Measurements from ENCODE around the gene MICB.
"Not testable (repeated sequence)": the region's sequence is repeated elsewhere in the genome, so short reads cannot be mapped to it uniquely, and the experiment has no call there.

MICB gene

DNA sequence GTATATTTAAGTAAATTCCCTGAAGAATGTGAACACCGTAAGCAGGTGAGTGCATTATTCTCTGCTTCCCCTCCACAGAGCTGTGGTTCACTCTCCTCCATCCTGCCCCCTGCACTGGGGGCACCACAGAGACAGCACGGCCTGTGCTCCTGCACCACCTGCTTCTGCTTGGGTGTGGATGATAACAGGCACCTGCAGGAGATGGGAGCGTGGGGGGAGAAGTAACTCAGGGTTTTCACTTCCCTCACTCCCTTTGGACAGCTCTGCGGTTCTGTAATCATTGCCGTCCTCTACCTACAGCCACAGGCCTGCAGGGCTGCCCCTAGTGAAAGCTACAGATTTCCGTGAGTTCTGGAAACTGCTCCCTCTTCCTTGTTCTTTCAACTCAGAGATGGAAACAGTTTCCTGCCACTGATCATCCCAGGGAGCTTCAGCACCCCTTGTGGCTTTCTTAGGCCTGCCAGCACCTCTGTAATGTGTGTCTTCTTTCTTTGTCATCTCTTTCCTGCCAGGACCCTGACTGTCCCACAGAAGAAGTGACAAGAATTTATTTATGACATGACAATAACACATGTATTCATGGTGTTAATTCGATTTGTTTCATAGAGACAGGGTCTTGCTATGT lies 21.3 kb upstream of the MICB start:
- no peak for DNase-seq

DNA sequence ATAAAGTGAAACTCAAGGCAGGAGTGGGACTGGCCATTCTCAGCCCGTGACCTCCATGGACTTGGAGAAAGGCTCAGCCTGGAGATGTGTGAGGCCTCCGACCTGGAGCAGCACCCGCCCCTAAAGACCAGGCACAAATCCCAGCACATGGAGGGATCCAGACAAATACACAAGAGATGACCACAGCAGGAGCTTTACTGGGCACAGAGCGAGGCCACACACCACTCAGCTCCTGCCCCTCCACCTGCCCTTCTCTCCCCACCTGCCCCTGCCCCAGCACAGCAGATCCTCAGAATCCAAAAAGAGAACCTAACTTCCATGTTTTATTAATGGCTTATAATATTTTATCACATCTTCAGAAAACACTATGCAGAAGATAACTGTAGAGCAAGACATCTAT lies 20.4 kb upstream of the MICB start:
- no peak for DNase-seq

DNA sequence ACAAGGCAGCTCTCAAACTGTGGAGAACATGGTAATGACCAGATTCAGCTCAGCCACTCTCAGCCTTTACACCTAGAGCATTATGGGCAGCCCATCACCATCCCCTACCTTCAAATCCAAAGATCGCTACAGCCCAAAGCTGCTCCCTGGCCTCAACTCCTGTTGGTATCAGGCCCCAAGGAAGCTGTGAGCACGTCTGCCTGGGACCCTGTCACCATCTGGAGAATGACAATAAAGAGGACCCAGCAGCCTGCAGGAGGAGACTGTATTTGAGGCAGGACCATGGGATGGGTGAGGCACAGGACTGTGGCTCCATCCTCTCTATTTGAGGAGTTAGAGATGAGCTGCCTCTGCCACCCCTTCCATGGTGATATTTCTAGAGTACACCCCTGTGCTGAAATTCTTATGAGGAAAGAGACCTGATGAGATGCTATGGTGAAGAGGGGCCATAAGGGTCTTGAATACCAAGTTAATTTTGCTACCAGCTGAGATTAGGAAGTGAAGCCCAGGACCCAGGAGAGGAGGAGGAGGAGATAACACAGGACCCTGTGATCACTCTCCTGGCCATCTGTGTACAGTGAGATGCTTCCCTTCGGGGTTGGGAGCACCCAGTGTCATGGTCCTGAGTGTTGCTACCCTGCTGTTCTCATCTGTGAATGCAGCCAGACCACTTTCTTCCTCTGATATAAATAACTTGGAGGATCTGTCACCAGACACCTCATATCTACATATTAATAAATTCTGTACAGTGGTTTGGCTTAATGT lies 19.6 kb upstream of the MICB start:
- DNase-seq: no peak

DNA sequence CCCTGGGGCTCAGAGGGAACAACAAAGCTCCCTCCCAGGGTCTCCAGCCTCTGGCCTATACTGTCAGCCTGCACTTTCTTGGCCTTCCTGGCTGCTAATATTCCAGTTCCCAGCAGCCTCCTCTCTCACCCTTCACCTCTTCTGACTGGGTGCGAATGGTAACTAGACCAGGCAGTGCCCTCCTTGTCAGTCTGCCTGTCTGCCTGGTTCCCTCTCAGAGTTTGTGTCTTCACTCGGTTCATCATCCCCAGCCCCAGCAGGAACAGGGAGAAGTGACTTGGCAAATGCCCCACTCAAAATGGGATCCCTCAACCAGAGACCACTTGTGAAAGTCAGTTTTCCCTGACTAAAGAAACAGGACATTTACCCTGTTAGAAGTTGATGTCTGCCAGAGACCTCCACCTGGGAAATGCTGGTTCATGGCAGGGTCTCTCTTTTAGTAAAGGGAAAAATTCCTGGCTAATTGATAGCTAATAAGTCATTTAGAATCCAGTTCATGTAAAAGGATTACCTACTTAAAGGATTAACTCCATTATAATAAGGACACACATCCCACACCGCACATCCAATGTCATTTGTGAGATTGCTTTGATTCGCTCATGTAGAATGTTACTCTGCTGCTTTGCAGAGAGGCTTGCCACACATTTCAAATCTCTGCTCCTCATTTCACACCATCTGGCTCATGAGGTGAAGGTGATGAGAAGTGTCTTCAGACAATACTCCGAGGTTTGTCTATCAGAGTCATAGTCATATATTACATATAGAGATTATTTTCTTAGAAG lies 18.6 kb upstream of the MICB start:
- DNase-seq: no peak

DNA sequence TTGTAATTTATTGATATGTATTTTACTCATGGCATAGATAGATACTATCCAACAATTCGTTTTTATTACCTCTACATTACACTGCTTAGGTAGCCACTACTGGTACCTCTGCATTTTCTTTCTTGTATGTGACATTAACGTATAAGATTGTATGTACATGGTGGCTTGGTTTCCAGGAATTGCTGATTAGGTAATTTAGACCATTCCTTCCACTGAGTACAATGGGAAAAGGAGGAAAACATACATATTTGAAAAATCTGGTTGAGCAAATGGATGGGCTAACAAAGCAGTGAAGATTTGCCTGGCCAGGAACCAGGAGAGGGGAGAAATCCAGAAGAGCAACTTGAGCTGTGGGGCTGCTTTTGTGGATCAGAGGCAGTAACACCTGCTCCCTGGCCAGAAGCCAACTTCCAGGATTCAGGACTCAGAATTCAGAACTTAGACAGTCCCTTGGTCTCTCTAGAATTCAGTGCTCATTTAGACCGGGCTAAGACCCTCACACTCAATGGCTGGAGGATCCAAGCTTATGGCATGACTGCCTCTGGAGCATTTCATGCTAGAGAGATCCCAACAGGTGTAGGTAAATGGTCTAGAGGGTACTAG lies 17.9 kb upstream of the MICB start:
- DNase-seq: no peak

DNA sequence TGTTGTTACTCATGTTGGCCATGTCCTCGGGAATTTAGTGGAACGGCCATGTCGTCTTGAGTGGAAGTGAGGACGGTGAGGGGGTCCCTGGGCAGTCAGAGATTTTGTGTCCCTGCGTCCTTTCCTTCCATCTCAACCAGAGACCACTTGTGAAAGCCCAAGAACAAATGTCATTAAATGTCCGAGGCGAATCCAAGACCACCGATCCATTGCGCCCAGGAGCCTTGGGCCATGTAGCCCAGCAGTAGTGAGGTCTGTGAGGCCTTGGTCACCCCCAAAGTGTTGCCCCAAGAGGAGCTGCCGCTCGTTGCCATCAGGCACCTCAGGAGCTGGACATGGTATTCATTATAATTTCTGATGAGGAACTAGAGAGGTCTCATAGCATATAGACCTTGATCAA lies 17.4 kb upstream of the MICB start:
- DNase-seq: no peak

DNA sequence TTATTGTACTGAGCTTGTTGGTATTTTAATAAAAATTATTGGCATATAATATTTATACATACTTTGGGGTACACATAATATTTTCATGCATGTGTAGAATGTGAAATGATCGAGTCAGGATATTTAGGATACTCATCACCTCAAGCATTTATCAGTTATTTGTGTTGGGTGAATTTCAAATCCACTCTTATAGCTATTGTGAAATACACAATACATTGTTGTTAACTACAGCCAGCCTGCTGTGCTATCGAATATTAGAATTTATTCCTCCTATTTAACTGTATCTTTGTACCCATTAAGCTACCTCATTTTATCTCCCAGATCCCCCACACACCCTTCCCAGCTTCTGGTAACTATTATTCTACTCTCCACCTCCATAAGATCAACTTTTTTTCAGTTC lies 14.6 kb upstream of the MICB start:
- no peak for DNase-seq

DNA sequence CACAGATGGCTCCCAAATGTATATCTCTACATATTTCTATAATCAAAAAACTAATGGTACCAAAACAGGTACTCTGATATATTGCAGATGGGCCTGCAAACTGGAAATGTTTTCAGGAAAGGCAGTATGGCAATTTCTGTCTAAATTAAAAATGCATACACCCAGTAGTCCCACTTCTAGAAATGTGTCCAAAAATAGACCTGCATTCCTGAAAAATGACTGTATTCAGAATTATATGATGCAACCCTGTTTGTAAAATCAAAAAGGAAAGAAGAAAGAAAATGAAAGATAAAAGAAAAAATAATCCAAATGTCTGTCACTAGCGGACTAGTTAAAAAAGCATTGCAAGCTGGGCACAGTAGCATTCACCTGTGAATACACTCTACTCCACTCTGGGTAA lies 12.9 kb upstream of the MICB start:
- no peak for DNase-seq

DNA sequence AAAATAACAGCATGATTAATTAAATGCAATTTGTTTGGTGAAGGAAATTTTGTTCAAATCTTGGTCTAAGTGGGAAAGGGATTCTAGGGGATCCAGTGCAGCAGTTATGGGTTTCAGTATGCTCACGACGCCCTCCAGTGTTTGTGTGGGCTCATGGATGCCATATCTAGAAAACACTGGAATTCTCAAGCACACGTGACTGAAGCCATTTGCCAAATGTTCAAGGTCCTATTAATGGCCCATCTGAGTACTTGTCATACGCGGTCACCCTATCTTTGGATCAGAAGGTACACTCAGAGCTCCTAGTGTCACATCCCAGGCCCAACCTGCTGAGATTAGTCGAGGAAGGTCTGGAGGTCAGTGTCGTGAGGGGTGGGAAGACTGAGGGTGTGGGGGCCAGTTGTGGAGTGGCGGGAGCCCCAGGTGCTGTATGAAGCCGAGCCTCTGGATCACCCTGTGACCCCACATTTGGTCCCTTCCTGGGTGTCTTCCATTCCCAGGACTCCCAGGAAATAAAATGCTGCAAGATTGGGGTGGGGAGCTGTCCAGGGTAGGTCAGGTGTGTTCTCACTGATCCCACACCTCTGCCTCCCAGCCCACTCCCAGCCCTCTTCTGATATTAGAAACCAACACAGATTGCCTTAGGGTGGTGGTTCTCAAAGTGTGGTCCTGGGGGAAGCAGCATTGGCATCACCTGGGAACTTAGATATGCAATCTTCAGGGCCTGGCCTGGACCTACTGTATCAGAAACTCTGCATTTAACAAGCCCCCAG lies 11.7 kb upstream of the MICB start:
- DNase-seq: not testable (repeated sequence)

DNA sequence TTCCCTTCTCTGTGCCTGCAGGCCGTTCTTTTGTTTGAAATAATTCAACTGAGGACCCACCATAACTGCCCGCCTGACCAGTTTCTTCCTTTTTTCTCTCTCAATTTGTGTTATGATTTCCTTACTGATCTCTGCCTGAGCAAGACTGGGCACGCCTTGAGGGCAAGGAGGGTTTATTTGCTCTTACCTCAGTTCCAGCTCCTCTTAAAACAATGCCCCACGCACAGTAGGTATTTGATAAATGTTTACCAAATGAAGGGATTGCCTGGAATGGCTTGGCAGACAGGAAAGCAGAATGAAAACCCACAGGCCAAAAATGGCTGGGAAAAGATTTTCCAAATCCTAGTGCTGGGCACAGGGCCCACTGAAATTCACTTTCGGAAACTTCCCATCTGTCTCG lies 10.3 kb upstream of the MICB start:
- DNase-seq: not testable (repeated sequence)

DNA sequence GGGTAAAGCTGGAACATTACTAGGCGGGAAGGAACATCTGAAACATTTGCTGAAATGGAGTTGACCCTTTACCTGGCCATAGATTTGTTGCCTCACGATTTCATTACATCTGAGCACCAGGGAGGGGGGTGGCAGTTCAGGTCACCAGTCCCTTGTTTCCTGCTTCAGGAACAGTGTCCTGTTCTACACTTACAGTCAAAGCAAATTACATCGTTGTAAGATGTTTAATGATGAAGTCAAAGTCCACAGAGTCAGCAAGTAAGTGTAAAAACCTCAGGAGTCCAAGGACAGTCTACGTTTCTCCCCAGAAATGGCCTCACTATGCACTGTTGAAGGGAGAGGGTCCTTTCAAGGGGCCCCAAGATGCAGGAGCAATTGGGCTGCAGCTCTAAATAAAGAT lies 8.9 kb upstream of the MICB start:
- no peak for DNase-seq

DNA sequence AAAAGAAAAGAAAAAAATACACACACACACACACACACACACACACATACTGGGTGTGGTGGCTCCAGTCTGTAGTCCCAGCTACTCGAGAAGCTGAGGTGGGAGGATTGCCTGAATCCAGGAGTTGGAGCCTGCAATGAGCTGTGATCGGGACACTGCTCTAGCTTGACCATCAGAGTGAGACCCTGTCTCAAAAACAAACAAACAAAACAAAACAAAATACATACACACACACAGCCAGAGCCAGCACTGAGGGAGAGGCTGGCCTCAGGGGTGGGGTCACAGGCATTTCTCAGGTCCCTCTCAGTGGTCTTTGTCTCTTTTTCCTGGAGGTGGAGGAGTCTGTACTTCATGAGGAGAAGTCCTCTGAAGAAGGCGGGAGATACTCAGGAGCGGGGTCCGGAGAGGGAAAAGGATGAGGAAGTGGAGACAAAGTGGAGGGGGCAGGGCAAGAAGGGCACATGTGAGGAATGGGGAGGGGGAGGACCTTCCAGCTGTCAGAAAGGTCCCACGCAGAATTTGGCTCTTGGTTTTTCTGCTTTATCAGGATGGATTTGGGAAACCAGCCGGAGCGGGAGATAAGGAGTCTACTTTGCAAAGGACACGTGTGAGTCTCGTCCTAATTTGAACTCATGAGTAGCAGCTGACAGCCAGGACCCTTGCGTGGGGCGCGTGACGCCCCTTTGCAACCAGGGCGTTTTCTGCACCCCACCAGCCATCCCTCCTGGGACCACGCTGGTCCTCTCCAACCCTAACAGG lies 7.7 kb upstream of the MICB start:
- DNase-seq: no peak

DNA sequence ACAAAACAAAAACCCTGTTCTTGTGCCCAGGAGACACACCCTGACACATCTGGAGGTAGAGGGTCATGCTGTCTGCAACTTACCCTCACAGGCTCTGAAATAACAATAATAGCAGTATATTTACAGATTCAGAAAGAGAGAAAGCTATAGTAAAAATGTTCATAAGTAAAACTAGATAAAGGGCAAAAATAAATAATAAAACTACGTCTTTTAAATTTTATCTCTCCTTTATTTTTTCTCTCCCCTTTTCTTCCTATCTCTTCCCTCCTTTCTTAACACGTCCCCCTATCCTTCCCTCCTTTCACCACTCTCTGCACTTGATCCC lies 4.4 kb upstream of the MICB start:
- not testable (repeated sequence) for DNase-seq

DNA sequence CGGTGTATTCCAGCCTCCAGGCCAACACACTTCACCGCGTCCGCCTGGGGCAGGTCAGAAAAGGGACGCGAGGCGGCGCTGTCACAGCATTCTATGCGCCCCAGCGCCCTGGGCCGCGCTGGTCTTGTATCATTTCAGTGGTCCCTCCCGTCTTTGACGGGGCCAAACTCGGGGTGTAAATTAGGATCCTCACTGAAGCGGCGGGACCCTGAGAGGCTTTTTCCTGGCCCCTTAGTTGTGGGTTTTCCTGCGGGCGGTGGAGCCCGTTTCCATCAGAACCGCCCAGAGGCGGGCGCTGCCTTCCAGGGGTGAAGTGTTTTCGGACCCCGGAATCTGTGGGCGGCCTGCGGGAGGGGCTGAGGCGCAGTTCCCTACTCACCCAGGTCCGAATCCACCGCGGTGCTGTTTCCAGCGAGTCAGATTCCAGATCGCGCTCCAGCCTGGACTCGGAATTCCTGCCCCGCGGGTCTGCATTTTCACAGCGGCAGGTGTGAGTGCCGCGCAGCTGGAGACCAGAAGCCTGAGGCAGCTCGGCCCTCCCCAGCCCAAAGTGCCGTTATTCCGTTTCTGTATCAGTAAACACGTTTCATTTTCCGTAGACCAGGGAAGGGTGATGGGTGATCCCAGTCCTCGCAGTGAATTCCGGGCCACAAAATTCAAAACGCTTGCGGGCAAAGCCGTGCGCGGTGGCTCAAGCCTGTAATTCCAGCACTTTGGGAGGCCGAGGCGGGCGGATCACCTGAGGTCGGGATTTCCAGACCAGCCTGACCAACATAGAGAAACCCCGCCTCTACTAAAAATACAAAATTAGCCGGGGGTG lies 3.9 kb upstream of the MICB start:
- peak; percentile 74 for DNase-seq

DNA sequence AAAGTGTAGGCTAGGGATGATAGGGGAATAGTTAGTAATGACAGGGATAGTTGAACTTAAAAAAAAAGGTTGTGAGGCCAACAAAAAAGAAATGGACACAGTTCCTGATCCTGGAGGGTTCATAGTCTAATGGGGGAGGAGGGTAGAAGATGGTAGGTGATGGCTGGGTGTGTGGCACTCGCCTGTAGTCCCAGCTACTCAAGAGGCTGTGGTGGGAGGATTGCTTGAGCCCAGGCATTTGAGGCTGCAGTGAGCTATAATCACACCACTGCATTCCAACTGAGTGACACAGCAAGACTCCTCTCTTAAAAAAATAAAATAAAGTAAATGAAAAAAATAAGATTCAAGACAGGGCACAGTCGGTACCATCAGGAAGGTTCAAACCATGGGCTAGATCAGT lies 2.4 kb upstream of the MICB start:
- no peak for DNase-seq

DNA sequence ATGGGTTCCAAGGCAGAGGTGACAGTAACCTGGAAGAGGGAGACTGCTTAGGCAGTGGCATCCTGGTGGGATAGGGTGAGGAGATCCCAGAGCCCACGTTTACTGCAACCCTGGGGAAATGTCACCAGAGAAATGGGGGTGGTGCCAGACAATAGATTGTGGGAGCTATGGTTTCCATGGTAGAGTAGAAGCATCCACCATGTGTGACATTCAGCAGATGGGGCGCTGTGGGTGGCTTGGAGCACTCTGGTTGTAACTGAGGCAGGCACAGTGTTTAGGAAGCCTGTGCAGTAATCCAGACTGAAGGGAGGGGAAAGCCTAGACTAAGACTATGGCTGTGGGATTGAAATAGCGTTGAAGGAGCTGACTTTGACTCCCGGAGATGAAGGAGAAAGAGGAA lies 1.1 kb upstream of the MICB start:
- DNase-seq: not testable (repeated sequence)

DNA sequence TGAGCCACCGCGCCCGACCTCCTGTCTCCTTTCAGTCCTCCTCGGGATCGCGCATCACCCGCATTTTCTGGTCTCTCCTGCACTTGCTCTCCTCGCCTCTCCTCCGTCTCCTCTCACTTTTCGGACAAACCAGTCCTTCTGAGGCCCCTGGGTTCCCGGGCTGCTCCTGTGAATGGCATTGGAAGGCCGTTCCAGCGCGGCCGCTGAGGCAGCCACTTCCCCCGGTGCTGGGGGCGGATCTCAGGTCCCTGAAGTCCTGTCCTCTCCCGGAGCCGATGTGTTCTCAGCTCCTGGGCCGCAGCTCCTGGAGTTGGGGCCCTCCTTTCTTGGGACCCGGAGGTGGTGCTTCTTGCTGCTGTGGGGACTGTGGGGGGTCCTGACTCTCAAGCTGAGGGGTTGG lies 803 bp downstream of the MICB start:
- no peak for DNase-seq

DNA sequence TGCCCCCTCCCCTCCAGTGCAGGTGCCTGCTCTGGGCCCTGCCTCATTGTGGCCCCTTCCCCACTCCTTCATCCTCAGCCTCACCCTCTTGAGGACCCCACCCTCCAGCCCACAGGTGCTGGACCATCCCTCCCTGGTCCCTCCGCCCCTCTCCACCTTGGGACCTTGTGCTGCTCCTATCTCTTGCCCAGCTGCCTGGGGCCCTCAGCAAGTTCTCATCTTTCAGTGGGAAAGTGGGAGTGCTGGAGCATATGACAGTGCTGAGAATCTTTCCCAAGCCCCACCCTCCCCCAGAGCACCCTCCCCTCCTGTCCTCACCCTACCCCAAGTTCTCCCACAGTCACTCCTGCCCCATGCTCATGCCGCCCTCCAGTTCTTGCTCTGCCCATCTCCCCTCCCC lies 1.7 kb downstream of the MICB start:
- DNase-seq: not testable (repeated sequence)

DNA sequence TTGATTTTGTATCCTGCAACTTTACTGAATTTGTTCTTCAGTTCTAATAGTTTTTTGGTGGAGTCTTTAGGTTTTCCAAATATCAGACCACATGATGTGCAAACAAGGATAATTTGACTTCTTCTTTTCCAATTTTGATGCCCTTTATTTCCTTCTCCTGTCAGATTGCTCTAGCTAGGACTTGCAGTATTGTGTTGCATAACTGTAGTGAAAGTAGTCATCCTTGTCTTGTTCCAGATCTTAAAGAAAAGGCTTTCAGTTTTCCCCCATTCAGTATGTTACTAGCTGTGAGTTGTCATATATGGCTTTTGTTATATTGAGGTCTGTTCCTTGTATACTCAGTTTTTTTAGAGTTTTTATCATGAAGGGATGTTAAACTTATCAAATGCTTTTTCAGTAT lies 4.6 kb downstream of the MICB start:
- DNase-seq: no peak

DNA sequence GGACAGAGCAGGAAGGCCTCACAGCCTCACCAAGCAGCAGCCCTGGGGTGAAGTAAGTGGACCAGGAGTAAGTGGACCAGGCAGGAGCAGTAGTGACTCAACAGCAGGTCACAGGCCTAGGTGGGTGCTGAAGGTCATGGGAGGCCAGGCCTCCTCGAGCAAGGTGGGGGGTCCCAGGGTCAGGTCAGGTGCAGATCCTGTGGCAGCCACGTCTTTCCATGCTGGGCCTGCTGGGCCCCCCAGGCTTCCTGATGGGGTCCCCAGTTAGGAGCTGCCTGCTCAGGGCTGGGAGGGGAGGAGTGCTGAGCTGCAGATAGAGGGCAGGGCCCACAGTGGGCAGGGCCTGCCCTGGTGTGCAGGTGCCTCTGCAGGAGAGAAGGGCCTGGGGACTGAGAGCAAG lies 11.1 kb downstream of the MICB start:
- DNase-seq: not testable (repeated sequence)

DNA sequence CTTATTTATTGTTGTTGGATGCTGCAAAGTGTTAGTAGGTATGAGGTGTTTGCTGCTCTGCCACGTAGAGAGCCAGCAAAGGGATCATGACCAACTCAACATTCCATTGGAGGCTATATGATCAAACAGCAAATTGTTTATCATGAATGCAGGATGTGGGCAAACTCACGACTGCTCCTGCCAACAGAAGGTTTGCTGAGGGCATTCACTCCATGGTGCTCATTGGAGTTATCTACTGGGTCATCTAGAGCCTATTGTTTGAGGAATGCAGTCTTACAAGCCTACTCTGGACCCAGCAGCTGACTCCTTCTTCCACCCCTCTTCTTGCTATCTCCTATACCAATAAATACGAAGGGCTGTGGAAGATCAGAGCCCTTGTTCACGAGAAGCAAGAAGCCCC lies 12.1 kb downstream of the MICB start:
- no peak for DNase-seq

Measured in GDM1 (cell line).